GDM1 (cell line): ENCODE data around the gene CEMP1.
A peak's percentile ranks its signal among the peaks of the same experiment; 100 is the strongest.

Experiments
- DNase-seq: peaks from one replicate; lab custom pipeline; 2025; lab: John Stamatoyannopoulos, UW

CEMP1 gene

GRCh38 chr16:2500430-2500917 is 30.7 kb downstream of the CEMP1 start:
- DNase-seq, result no peak

GRCh38 chr16:2499890-2500429 is 31.2 kb downstream of the CEMP1 start:
- DNase-seq, result no peak

- DNase-seq, result no peak
Observed at GRCh38 chr16:2499454-2499853, 31.8 kb downstream of the CEMP1 start.

- DNase-seq, result no peak
Observed at GRCh38 chr16:2498531-2499253, 32.5 kb downstream of the CEMP1 start.

- DNase-seq, result no peak
Observed at GRCh38 chr16:2497695-2498484, 33.3 kb downstream of the CEMP1 start.

GRCh38 chr16:2497116-2497630 is 34.0 kb downstream of the CEMP1 start:
- no peak for DNase-seq

- DNase-seq, result no peak
Observed at GRCh38 chr16:2496223-2497115, 34.7 kb downstream of the CEMP1 start.

- DNase-seq, result no peak
Observed at GRCh38 chr16:2495041-2495440, 36.2 kb downstream of the CEMP1 start.

- DNase-seq, result no peak
Observed at GRCh38 chr16:2494616-2495015, 36.6 kb downstream of the CEMP1 start.

GRCh38 chr16:2493605-2494004 is 37.6 kb downstream of the CEMP1 start:
- DNase-seq, result no peak

GRCh38 chr16:2492292-2492691 is 38.9 kb downstream of the CEMP1 start:
- no peak for DNase-seq

GRCh38 chr16:2490190-2491105 is 40.8 kb downstream of the CEMP1 start:
- DNase-seq, result no peak

GRCh38 chr16:2489581-2489980 is 41.6 kb downstream of the CEMP1 start:
- no peak for DNase-seq

- DNase-seq, result peak; percentile 24
Observed at GRCh38 chr16:2487903-2488531, 43.2 kb downstream of the CEMP1 start.

GRCh38 chr16:2487517-2487842 is 43.7 kb downstream of the CEMP1 start:
- no peak for DNase-seq

GRCh38 chr16:2486645-2487516 is 44.3 kb downstream of the CEMP1 start:
- no peak for DNase-seq

GRCh38 chr16:2485811-2486507 is 45.2 kb downstream of the CEMP1 start:
- DNase-seq, result no peak

GRCh38 chr16:2484898-2485508 is 46.2 kb downstream of the CEMP1 start:
- DNase-seq, result no peak
